Measurements from ENCODE around the gene INPP4B. TPM values are rescaled to one million over a fixed set of nuclear protein-coding genes. Genes with fewer than 3 reads are reported as not detected.

The INPP4B gene
- total RNA-seq, 2 experiments from 2014 or later = 35.4 to 43.0 TPM

GRCh38 chr4:142158980-142159379 lies 687.1 kb downstream of the INPP4B start:
- Mint-ChIP-seq H3K27ac (no peak overlapping the region), H3K36me3 (peaks cover 40% of the 10 kb centered on the region), H3K4me1 (no peaks in the 10 kb centered on the region), H3K9me3 (no peaks in the 10 kb centered on the region), H3K4me3 (no peak overlapping the region), H3K27me3 (no peaks in the 10 kb centered on the region)
- no peak for ATAC-seq (ENCODE audit: low read depth)
- DNase-seq = no peak
- POLR2A ChIA-PET = no interaction called here

GRCh38 chr4:142156256-142156655 lies 689.8 kb downstream of the INPP4B start:
- Mint-ChIP-seq H3K4me3 (no peak overlapping the region), H3K27ac (no peak overlapping the region), H3K27me3 (no peaks in the 10 kb centered on the region), H3K4me1 (no peaks in the 10 kb centered on the region), H3K9me3 (no peaks in the 10 kb centered on the region), H3K36me3 (peaks cover 35% of the 10 kb centered on the region)
- ATAC-seq (ENCODE audit: low read depth) = no peak
- DNase-seq = no peak
- POLR2A ChIA-PET = no interaction called here

GRCh38 chr4:142155347-142155746 lies 690.8 kb downstream of the INPP4B start:
- H3K27me3 Mint-ChIP-seq = no peaks in the 10 kb centered on the region
- no peaks in the 10 kb centered on the region for H3K4me1 Mint-ChIP-seq
- no peak overlapping the region for H3K27ac Mint-ChIP-seq
- H3K9me3 Mint-ChIP-seq = no peaks in the 10 kb centered on the region
- no peak overlapping the region for H3K4me3 Mint-ChIP-seq
- no peak for DNase-seq
- POLR2A ChIA-PET = no interaction called here
- no peak for ATAC-seq (ENCODE audit: low read depth)
- H3K36me3 Mint-ChIP-seq = peaks cover 33% of the 10 kb centered on the region

GRCh38 chr4:142150483-142150882 lies 695.6 kb downstream of the INPP4B start:
- POLR2A ChIA-PET = no interaction called here
- DNase-seq (no peak), ATAC-seq (ENCODE audit: low read depth) (no peak)
- Mint-ChIP-seq H3K27ac (no peak overlapping the region), H3K4me3 (no peak overlapping the region), H3K9me3 (no peaks in the 10 kb centered on the region), H3K36me3 (peaks cover 33% of the 10 kb centered on the region), H3K4me1 (no peaks in the 10 kb centered on the region), H3K27me3 (no peaks in the 10 kb centered on the region)

- Mint-ChIP-seq H3K4me1 (peaks cover 4% of the 10 kb centered on the region), H3K4me3 (no peak overlapping the region), H3K36me3 (peaks cover 36% of the 10 kb centered on the region), H3K27ac (no peak overlapping the region), H3K9me3 (no peaks in the 10 kb centered on the region), H3K27me3 (no peaks in the 10 kb centered on the region)
- DNase-seq = no peak
- POLR2A ChIA-PET = no interaction called here
- ATAC-seq (ENCODE audit: low read depth) = no peak
These were observed 701.3 kb downstream of the INPP4B start for GRCh38 chr4:142144813-142145212.

GRCh38 chr4:142142366-142143054 lies 703.6 kb downstream of the INPP4B start:
- Mint-ChIP-seq H3K4me1 (peaks cover 4% of the 10 kb centered on the region), H3K4me3 (no peak overlapping the region), H3K36me3 (peaks cover 31% of the 10 kb centered on the region), H3K27me3 (no peaks in the 10 kb centered on the region), H3K27ac (no peak overlapping the region), H3K9me3 (peaks cover 3% of the 10 kb centered on the region)
- DNase-seq (no peak), ATAC-seq (ENCODE audit: low read depth) (no peak)
- POLR2A ChIA-PET = no interaction called here

GRCh38 chr4:142141224-142141623 lies 704.9 kb downstream of the INPP4B start:
- Mint-ChIP-seq H3K4me3 (no peak overlapping the region), H3K27ac (no peak overlapping the region), H3K27me3 (no peaks in the 10 kb centered on the region), H3K36me3 (peaks cover 34% of the 10 kb centered on the region), H3K9me3 (peaks cover 6% of the 10 kb centered on the region), H3K4me1 (peaks cover 4% of the 10 kb centered on the region)
- no peak for DNase-seq
- no peak for ATAC-seq (ENCODE audit: low read depth)
- POLR2A ChIA-PET = no interaction called here

GRCh38 chr4:142130666-142131065 lies 715.4 kb downstream of the INPP4B start:
- Mint-ChIP-seq H3K4me1 (peaks cover 6% of the 10 kb centered on the region), H3K27me3 (no peaks in the 10 kb centered on the region), H3K36me3 (peaks cover 2% of the 10 kb centered on the region), H3K27ac (no peak overlapping the region), H3K4me3 (no peak overlapping the region), H3K9me3 (no peaks in the 10 kb centered on the region)
- DNase-seq (no peak), ATAC-seq (ENCODE audit: low read depth) (no peak)
- POLR2A ChIA-PET = no interaction called here

GRCh38 chr4:142129931-142130330 lies 716.2 kb downstream of the INPP4B start:
- Mint-ChIP-seq H3K27me3 (no peaks in the 10 kb centered on the region), H3K36me3 (no peaks in the 10 kb centered on the region), H3K4me1 (peaks cover 6% of the 10 kb centered on the region), H3K4me3 (no peak overlapping the region), H3K9me3 (no peaks in the 10 kb centered on the region), H3K27ac (peak overlapping the region; percentile 37)
- POLR2A ChIA-PET = no interaction called here
- ATAC-seq (ENCODE audit: low read depth) (no peak), DNase-seq (no peak)

GRCh38 chr4:142129473-142129872 lies 716.6 kb downstream of the INPP4B start:
- no peak for ATAC-seq (ENCODE audit: low read depth)
- DNase-seq = no peak
- no peaks in the 10 kb centered on the region for H3K27me3 Mint-ChIP-seq
- peaks cover 6% of the 10 kb centered on the region for H3K4me1 Mint-ChIP-seq
- POLR2A ChIA-PET = no interaction called here
- no peaks in the 10 kb centered on the region for H3K36me3 Mint-ChIP-seq
- H3K9me3 Mint-ChIP-seq = no peaks in the 10 kb centered on the region
- H3K27ac Mint-ChIP-seq = no peak overlapping the region
- H3K4me3 Mint-ChIP-seq = no peak overlapping the region

GRCh38 chr4:142128529-142128928 lies 717.6 kb downstream of the INPP4B start:
- Mint-ChIP-seq H3K4me3 (no peak overlapping the region), H3K27me3 (no peaks in the 10 kb centered on the region), H3K36me3 (no peaks in the 10 kb centered on the region), H3K9me3 (no peaks in the 10 kb centered on the region), H3K27ac (no peak overlapping the region), H3K4me1 (peaks cover 6% of the 10 kb centered on the region)
- POLR2A ChIA-PET = no interaction called here
- DNase-seq (no peak), ATAC-seq (ENCODE audit: low read depth) (no peak)

GRCh38 chr4:142126890-142127497 lies 719.1 kb downstream of the INPP4B start:
- DNase-seq = no peak
- POLR2A ChIA-PET = no interaction called here
- Mint-ChIP-seq H3K27ac (no peak overlapping the region), H3K27me3 (no peaks in the 10 kb centered on the region), H3K36me3 (peaks cover 5% of the 10 kb centered on the region), H3K9me3 (no peaks in the 10 kb centered on the region), H3K4me1 (peaks cover 6% of the 10 kb centered on the region), H3K4me3 (no peak overlapping the region)
- ATAC-seq (ENCODE audit: low read depth) = peak; percentile 50

- POLR2A ChIA-PET = no interaction called here
- DNase-seq = no peak
- peaks cover 22% of the 10 kb centered on the region for H3K36me3 Mint-ChIP-seq
- H3K27me3 Mint-ChIP-seq = no peaks in the 10 kb centered on the region
- peaks cover 5% of the 10 kb centered on the region for H3K4me1 Mint-ChIP-seq
- no peak overlapping the region for H3K27ac Mint-ChIP-seq
- H3K9me3 Mint-ChIP-seq = no peaks in the 10 kb centered on the region
- no peak for ATAC-seq (ENCODE audit: low read depth)
- no peak overlapping the region for H3K4me3 Mint-ChIP-seq
These were observed 721.2 kb downstream of the INPP4B start for GRCh38 chr4:142124874-142125273.

GRCh38 chr4:142121448-142122350 lies 724.4 kb downstream of the INPP4B start:
- H3K27me3 Mint-ChIP-seq = no peaks in the 10 kb centered on the region
- peaks cover 3% of the 10 kb centered on the region for H3K4me1 Mint-ChIP-seq
- H3K27ac Mint-ChIP-seq = no peak overlapping the region
- DNase-seq = no peak
- ATAC-seq (ENCODE audit: low read depth) = no peak
- POLR2A ChIA-PET = no interaction called here
- H3K9me3 Mint-ChIP-seq = no peaks in the 10 kb centered on the region
- H3K36me3 Mint-ChIP-seq = peaks cover 46% of the 10 kb centered on the region
- H3K4me3 Mint-ChIP-seq = no peak overlapping the region

Data from activated naive CD8-positive, alpha-beta T cell treated with anti-CD3 and anti-CD28 coated beads, Interleukin-2, amount 10 ng/mL, durations not matched to agents 7 days and 5 days (primary cell).